ENCODE measurements around the gene SPAG8.

The SPAG8 gene, protein sequence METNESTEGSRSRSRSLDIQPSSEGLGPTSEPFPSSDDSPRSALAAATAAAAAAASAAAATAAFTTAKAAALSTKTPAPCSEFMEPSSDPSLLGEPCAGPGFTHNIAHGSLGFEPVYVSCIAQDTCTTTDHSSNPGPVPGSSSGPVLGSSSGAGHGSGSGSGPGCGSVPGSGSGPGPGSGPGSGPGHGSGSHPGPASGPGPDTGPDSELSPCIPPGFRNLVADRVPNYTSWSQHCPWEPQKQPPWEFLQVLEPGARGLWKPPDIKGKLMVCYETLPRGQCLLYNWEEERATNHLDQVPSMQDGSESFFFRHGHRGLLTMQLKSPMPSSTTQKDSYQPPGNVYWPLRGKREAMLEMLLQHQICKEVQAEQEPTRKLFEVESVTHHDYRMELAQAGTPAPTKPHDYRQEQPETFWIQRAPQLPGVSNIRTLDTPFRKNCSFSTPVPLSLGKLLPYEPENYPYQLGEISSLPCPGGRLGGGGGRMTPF

GRCh38 chr9:35812025-35812602, at the start of gene SPAG8:
SPAG8 (minus strand) TSS chr9:35812262; CDS start chr9:35812147, 115 bp downstream.
- in situ Hi-C loops (cut with MboI; ENCODE audit: low sequenced_read_pairs) = no loop called here

DNA sequence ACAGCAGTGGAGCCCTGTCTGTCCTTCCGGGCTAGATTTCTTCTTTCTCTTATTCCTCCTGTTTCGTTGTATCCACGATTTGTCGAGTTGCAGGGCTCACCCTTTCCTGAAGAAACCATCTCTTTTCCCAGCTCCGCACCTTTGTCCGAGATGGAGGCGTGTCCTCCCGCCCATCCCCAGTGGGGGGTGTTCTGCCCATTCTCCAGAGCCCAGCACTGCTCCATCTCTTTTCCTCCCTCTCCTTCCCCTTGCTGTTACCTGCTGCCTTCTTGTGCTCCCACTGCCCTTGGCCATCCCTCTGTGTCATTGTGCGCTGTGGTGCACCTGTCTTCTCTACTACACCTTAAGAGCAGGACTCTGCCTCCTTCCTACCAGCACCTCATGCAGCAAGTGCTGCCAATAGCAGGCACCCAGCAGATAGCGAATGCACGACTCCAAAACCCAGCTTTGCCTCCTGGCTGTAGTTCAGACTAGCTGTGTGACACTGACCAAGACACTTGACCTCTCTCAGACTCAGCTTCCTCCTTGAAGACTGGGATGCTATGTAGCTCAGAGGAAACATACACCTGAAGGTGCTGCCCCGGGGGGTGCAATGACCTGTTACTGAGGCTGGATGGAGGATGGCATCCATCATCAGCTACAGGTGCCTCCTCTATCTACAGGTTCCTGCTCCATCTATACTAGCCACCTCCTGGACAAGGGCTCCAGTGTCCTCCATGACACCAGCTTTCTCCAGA, 49.3 kb upstream of the SPAG8 start:
- in situ Hi-C loops (cut with MboI; ENCODE audit: low sequenced_read_pairs) = no loop called here

DNA sequence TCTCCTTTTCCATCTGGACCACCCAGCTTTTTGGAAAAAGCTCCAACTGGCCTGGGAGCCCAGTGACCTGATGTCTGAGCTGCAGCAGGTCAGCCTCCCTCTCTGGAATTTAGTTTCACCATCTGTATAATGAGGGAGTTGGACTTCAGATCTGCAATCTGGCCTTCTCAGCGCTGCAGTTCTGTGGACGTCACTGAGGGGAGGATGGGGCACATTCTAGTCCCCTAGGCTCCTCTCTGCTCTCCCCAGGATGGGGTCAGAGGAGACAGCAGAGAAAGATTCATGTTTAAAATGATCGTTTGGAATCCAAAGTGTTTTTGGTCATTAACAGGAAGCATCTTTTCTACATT, 47.9 kb upstream of the SPAG8 start:
- in situ Hi-C loops (cut with MboI; ENCODE audit: low sequenced_read_pairs) = no loop called here

GRCh38 chr9:35859310-35859989, 47.4 kb upstream of the SPAG8 start:
- in situ Hi-C loops (cut with MboI; ENCODE audit: low sequenced_read_pairs) = no loop called here

GRCh38 chr9:35858458-35858857, 46.4 kb upstream of the SPAG8 start:
- in situ Hi-C loops (cut with MboI; ENCODE audit: low sequenced_read_pairs) = no loop called here

GRCh38 chr9:35856882-35857281, 44.8 kb upstream of the SPAG8 start:
- in situ Hi-C loops (cut with MboI; ENCODE audit: low sequenced_read_pairs) = no loop called here

GRCh38 chr9:35856206-35856605, 44.1 kb upstream of the SPAG8 start:
- in situ Hi-C loops (cut with MboI; ENCODE audit: low sequenced_read_pairs) = no loop called here

DNA sequence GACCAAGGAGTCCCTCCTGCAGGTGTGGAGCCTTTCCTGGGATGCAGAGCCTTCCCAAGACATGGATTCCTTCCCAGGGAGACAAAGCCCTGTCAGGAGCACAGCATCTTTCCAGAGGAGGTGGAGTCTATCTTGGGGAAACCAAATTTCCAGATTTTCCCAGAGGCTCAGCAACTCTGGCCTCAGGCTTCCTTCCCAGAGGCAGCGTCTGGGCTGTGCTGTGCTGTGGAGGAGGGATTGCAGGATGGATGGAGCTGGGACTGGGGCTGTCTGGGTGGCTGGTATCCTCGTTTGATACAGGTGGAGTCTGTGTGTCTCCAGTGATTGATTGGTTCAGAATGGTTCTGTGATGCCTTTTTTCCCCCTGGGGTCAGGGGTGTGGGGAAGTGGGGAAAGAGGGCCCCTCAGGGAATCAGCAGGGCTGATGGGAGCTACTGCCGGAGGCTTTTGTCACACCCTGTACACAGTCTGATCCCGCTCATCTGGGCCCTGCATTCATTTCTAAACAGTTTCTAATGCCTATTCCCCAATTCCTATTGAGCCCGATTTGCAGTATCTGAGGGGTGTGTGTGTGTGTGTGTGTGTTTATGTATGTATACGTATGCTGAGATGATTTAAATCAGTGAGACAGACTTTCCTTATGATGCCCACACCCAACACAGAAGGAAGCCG, 42.2 kb upstream of the SPAG8 start:
- in situ Hi-C loops (cut with MboI; ENCODE audit: low sequenced_read_pairs) = no loop called here

- in situ Hi-C loops (cut with MboI; ENCODE audit: low sequenced_read_pairs) = no loop called here
Measured at GRCh38 chr9:35852876-35853865, 41.1 kb upstream of the SPAG8 start.

GRCh38 chr9:35852267-35852815, 40.3 kb upstream of the SPAG8 start:
- in situ Hi-C loops (cut with MboI; ENCODE audit: low sequenced_read_pairs) = no loop called here

- in situ Hi-C loops (cut with MboI; ENCODE audit: low sequenced_read_pairs) = no loop called here
Measured at GRCh38 chr9:35847792-35848572, 35.9 kb upstream of the SPAG8 start.

GRCh38 chr9:35845824-35846771, 34.0 kb upstream of the SPAG8 start:
- in situ Hi-C loops (cut with MboI; ENCODE audit: low sequenced_read_pairs) = no loop called here

GRCh38 chr9:35844628-35845270, 32.7 kb upstream of the SPAG8 start:
- in situ Hi-C loops (cut with MboI; ENCODE audit: low sequenced_read_pairs) = no loop called here

DNA sequence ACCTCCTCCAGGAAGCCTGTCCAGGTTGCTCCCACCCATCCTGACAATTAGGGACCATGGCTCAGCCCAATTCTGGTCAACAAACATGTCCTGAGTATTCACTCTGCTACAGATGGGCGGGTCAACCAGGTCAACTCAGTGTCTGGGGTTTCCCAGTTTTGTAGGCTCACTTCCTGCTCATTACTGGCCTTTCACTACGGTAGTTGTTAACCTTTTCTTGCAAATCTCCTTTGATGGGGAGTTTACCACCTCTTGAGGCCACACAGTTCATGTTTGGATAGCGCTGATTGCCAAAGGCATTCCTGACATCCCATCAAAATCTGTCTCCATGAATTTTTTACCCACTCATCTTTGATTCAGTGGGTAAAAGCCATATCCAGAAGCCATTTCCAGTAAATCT, 30.7 kb upstream of the SPAG8 start:
- in situ Hi-C loops (cut with MboI; ENCODE audit: low sequenced_read_pairs) = no loop called here

GRCh38 chr9:35842020-35842745, 30.1 kb upstream of the SPAG8 start:
- in situ Hi-C loops (cut with MboI; ENCODE audit: low sequenced_read_pairs) = no loop called here

DNA sequence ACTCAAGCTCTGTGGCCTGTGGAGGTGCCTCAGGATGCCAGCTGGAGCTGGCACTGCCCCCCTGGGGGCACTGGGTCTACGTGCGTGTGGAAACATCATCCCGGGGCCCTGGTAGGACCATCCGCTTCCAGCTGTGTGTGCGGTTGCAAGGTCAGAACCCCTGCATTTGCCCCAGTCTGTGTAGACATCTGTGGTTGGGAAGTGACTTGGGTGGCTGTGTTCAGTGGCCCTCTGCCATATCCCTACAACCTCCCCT, 29.5 kb upstream of the SPAG8 start:
- in situ Hi-C loops (cut with MboI; ENCODE audit: low sequenced_read_pairs) = no loop called here
